ENCODE data around the gene C1orf167. TPM values are rescaled to one million over a fixed set of nuclear protein-coding genes. Genes with fewer than 3 reads are reported as not detected.

The C1orf167 gene
- total RNA-seq, 6 experiments from 2014 or later = not detected

DNA sequence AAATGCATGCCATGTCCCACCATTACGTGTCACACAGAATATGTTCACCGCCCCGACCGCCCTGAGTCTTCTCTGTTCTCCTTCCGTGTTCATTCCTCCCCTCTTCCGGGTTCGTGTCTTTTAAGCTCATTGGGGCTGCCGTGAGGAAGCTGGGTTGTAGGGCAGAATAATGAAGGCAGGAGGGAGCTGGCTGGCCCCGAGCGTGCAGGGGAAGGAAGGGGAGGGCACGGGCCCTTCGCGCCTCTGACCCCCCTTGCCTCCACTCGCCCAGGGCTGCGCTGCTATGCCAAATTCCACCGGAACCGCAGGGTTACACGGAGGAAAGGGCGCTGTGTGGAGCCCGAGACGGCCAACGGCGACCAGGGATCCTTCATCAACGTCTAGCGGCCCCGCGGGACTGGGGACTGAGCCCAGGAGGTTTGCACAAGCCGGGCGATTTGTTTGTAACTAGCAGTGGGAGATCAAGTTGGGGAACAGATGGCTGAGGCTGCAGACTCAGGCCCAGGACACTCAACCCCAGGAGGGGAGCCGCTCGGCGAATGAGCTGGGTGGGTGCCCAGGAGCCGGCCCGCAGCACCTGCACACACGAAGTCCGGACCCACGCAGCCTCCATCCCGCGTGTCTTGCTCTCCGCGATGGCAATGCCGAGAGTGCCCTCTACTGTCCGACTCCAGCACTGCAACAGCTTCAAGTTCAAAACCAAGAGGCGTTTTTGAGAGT lies 42.5 kb upstream of the C1orf167 start:
- H3K27ac ChIP-seq = peak overlapping the region in 1 of 3 donors; percentile 36
- no peaks in the 10 kb centered on the region for H3K9me3 ChIP-seq
- no peaks in the 10 kb centered on the region for H3K27me3 ChIP-seq
- no peaks in the 10 kb centered on the region for H3K36me3 ChIP-seq
- ATAC-seq (peak; percentile 86 to 96 (median 90)), DNase-seq (peak; percentile 77 to 84 (median 77))
- TF ChIP-seq POLR2A (IDR thresholded peaks at IDR 0.05) = no peak
- TF ChIP-seq, protein P1, sequence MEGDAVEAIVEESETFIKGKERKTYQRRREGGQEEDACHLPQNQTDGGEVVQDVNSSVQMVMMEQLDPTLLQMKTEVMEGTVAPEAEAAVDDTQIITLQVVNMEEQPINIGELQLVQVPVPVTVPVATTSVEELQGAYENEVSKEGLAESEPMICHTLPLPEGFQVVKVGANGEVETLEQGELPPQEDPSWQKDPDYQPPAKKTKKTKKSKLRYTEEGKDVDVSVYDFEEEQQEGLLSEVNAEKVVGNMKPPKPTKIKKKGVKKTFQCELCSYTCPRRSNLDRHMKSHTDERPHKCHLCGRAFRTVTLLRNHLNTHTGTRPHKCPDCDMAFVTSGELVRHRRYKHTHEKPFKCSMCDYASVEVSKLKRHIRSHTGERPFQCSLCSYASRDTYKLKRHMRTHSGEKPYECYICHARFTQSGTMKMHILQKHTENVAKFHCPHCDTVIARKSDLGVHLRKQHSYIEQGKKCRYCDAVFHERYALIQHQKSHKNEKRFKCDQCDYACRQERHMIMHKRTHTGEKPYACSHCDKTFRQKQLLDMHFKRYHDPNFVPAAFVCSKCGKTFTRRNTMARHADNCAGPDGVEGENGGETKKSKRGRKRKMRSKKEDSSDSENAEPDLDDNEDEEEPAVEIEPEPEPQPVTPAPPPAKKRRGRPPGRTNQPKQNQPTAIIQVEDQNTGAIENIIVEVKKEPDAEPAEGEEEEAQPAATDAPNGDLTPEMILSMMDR (IDR thresholded peaks at IDR 0.05) = peak; percentile 92 to 96 (median 96)
- 4% methylated on average over 33 of the region's 44 CpGs for WGBS (ENCODE audit: insufficient coverage, low coverage, low lambda C conversion rate, missing lambda C conversion rate)
- intact Hi-C loops (cut with DNase I) = loop anchor here in 1 of 2 donors (5.0 kb wide), 1 partner anchor 67 kb away; the partner anchor contains the start of genes FBXO2 and FBXO44
- H3K4me3 ChIP-seq = peak overlapping the region; percentile 26 to 36 (median 27)
- H3K4me1 ChIP-seq = peaks cover 0 to 4% (median 0%) of the 10 kb centered on the region in 4 donors

DNA sequence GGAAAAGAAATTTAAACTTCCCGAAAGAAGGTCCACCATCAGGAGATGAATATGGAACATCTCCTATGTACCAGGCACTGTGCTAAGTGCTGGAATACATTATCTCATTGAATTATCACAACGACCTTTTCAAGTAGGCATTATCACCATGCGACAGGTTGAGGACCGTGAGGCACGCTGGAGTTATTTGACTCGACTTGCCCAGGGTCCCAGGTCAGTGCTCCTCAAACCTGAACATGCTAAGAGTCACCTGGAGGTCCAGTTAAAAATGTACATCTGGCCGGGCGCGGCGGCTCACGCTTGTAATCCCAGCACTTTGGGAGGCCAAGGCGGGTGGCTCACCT lies 42.0 kb upstream of the C1orf167 start:
- H3K9me3 ChIP-seq = no peaks in the 10 kb centered on the region
- no peak for DNase-seq
- H3K27me3 ChIP-seq = no peaks in the 10 kb centered on the region
- H3K4me1 ChIP-seq = peaks cover 0 to 4% (median 0%) of the 10 kb centered on the region in 4 donors
- 55% methylated on average over 6 of the region's 12 CpGs for WGBS (ENCODE audit: insufficient coverage, low coverage, low lambda C conversion rate, missing lambda C conversion rate)
- H3K4me3 ChIP-seq = no peak overlapping the region
- no peaks in the 10 kb centered on the region for H3K36me3 ChIP-seq
- TF ChIP-seq, protein P1 (IDR thresholded peaks at IDR 0.05) = no peak
- no peak for TF ChIP-seq POLR2A (IDR thresholded peaks at IDR 0.05)
- no peak overlapping the region for H3K27ac ChIP-seq
- intact Hi-C loops (cut with DNase I) = loop anchor here in 1 of 2 donors (5.0 kb wide), 1 partner anchor 68 kb away; the partner anchor contains the start of genes FBXO2 and FBXO44
- no peak for ATAC-seq

DNA sequence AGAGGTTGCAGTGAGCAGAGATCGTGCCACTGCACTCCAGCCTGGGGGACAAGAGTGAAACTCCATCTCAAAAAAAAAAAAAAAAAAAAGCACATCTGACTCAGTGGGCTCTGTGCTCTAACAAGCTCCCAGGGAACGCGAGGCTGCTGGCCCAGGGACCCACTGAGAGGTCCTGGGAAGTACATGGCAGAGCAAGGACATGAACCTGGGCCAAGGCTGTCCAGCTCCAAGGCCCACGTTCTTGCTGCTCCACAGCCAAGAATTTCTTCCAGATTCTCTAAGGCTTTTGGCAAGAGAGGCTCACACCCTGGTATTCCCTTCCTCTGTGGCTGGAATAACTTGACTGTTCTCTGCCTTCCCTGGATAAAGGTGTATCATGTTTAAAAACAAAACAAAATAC lies 41.5 kb upstream of the C1orf167 start:
- WGBS (ENCODE audit: insufficient coverage, low coverage, low lambda C conversion rate, missing lambda C conversion rate) = 43% methylated on average over 2 of the region's 4 CpGs
- ATAC-seq (no peak), DNase-seq (no peak)
- intact Hi-C loops (cut with DNase I) = loop anchor here in 1 of 2 donors (5.0 kb wide), 1 partner anchor 68 kb away; the partner anchor contains the start of genes FBXO2 and FBXO44
- Histone ChIP-seq H3K27ac (no peak overlapping the region), H3K36me3 (no peaks in the 10 kb centered on the region), H3K9me3 (no peaks in the 10 kb centered on the region), H3K4me3 (no peak overlapping the region), H3K4me1 (peaks cover 0 to 4% (median 0%) of the 10 kb centered on the region in 4 donors), H3K27me3 (no peaks in the 10 kb centered on the region)
- TF ChIP-seq, protein P1 (IDR thresholded peaks at IDR 0.05) = no peak
- no peak for TF ChIP-seq POLR2A (IDR thresholded peaks at IDR 0.05)

DNA sequence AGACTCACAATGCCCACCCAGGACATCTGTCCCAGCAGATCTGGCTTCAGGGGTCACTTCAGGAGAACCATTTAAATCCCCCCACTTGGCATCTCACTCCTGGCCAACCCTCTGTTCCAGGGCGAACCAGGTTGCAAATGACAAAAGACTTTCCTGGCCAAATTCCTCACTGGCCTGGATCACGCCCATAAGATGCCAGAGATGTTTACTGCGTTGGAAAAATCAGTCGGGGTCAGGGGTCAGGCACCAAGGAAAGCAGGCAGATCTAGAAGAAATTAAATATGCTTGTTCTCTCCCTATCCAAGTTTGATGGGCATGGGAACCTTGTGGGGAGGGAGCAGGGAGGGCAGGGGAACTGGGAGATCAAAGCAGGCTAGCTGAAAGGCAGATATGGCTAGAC lies 40.7 kb upstream of the C1orf167 start:
- Histone ChIP-seq H3K4me3 (no peak overlapping the region), H3K36me3 (no peaks in the 10 kb centered on the region), H3K27me3 (no peaks in the 10 kb centered on the region), H3K4me1 (peaks cover 0 to 4% (median 0%) of the 10 kb centered on the region in 4 donors), H3K27ac (no peak overlapping the region), H3K9me3 (no peaks in the 10 kb centered on the region)
- no peak for TF ChIP-seq POLR2A (IDR thresholded peaks at IDR 0.05)
- TF ChIP-seq, protein P1 (IDR thresholded peaks at IDR 0.05) = no peak
- no peak for DNase-seq
- no peak for ATAC-seq
- intact Hi-C loops (cut with DNase I) = loop anchor here in 1 of 2 donors (5.0 kb wide), 1 partner anchor 69 kb away; the partner anchor contains the start of genes FBXO2 and FBXO44
- WGBS (ENCODE audit: insufficient coverage, low coverage, low lambda C conversion rate, missing lambda C conversion rate) = 53% methylated on average over 4 of the region's 4 CpGs
